PC-3 (cell line): Measurements from ENCODE around the gene OSMR.

ENCODE experiments used
- EZH2phosphoT487 ChIP-seq: fragments of 300-600 bp; sonication (generic); IDR thresholded peaks from 2 replicates; pipeline ENCODE4 v1.6.1; 2018; ENCODE audit warnings: mild to moderate bottlenecking, antibody characterized with exemption, low read length, borderline replicate concordance
- TF ChIP-seq, protein P1 (sequence below): fragments of 300-600 bp; sonication (generic); conservative IDR thresholded peaks from 2 replicates; pipeline ENCODE4 v1.5.1; 2017; ENCODE audit warnings: antibody characterized with exemption, low read depth, mild to moderate bottlenecking, low read length

DNA sequence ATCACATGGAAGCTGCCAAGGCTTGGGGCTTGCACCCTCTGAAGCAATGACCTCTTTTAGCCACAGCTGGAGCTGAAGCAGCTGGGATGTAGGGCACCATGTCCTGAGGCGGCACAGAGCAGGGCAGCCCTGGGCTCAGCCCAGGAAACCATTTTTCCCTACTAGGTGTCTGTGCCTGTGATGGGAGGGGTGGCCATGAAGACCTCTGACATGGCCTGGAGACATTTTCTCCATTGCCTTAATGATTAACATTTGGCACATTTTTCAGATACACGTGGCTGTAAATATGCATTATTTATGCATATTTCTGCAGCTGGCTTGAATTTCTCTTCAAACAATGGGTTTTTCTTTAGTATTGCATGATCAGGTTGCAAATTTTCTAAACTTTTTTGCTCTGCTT, 81.7 kb downstream of the OSMR start:
- TF ChIP-seq EZH2phosphoT487 = no peak
- TF ChIP-seq, protein P1, sequence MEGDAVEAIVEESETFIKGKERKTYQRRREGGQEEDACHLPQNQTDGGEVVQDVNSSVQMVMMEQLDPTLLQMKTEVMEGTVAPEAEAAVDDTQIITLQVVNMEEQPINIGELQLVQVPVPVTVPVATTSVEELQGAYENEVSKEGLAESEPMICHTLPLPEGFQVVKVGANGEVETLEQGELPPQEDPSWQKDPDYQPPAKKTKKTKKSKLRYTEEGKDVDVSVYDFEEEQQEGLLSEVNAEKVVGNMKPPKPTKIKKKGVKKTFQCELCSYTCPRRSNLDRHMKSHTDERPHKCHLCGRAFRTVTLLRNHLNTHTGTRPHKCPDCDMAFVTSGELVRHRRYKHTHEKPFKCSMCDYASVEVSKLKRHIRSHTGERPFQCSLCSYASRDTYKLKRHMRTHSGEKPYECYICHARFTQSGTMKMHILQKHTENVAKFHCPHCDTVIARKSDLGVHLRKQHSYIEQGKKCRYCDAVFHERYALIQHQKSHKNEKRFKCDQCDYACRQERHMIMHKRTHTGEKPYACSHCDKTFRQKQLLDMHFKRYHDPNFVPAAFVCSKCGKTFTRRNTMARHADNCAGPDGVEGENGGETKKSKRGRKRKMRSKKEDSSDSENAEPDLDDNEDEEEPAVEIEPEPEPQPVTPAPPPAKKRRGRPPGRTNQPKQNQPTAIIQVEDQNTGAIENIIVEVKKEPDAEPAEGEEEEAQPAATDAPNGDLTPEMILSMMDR = no peak
